GM21529 (cell line): Measurements from ENCODE around the gene DDIT4L.
"Not testable (repeated sequence)": the region's sequence is repeated elsewhere in the genome, so short reads cannot be mapped to it uniquely, and the experiment has no call there.

Experiments
- ATAC-seq: cut with Tn5 transposase; IDR thresholded peaks from one replicate; pipeline ENCODE4 v1.9.1; 2021; ENCODE audit not compliant: unreplicated experiment

DDIT4L gene

DNA sequence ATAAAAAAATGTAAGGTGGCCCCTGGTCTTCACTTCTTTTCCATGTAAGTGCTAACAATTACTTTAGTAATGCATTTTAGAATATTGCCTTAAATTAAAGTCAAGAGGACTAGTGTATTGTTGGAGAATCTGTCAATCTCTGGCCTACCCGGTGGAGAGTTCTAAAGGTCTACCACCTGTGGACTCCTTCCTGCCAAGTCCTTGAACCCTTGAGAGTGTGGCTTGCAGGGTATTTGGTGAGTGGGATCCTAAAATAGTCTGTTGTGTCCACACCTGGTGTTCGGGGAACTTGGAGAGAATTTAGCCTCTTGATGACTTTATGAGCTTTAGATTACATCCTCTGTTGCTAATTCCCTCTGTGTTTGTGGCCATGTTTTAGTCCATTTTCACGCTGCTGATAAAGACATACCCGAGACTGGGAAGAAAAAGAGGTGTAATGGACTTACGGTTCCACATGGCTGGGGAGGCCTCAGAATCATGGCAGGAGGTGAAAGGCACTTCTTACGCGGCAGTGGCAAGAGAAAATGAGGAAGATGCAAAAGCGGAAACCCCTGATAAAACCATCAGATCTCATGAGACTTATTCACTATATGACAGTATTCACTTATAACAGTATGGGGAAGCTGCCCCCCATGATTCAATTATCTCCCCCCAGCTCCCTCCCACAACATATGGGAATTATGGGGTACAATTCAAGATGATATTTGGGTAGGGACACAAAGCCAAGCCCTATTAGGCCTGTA, 23.8 kb downstream of the DDIT4L start:
- ATAC-seq: no peak

DNA sequence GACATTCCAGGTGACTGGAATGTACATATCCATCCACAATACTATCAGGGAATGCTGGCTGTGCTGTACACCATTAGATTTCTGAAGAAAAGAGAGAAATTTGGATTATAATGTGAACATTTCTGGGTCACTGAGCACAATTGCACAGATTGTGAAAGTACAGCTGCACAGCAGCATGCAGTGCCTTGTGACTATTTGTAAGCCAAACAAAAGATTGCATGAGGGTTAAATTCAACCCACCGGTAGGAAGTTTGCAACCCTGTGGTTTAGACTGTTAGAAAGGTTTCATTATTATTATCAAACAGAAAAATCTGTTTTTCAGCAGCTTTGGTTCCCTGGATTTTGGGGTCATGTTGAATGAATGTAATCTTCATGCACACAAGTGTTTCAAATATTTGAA, 24.5 kb downstream of the DDIT4L start:
- ATAC-seq: no peak

DNA sequence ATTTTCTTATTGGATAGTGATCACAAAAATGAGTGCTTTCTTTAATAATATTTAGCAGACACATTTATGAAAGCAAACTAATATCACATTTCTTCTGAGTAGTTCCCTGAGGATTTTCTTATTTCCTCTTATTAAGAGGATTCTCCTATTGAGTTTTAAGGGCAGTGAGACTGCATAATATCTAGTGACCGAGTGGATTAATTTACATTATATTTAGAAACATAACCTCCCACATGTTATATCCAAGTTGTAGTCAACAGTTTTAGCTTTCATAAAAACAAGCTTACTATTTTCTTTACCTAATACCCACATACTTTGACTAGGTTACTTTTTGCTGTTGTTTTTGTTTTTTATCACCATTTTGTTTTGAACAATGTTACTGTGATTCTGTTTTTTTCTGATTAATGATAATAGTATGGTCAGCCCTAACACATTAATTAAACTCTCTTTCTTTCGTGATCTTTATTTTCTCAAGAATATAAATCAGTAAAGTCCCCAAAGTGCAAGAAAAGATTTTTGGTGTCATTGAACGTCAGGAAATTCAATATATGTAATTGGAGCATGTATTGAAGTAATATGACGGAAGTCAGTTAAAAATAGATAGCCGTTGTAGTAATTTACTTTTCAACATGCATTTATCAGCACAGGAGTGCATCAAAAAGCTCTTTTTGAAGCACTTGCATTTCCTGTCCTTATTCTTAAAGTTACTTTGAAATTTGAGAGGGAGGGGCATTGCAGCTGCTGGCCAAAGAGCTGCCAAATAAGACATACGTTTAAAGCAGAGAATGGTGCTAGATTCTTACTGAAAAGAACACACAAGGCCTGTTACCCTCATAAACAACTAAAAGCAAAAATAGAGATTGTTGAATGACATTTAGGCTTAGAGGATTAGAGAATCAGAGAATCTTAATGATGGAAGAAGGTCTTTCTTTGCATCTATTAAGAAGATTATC, 25.2 kb downstream of the DDIT4L start:
- no peak for ATAC-seq

DNA sequence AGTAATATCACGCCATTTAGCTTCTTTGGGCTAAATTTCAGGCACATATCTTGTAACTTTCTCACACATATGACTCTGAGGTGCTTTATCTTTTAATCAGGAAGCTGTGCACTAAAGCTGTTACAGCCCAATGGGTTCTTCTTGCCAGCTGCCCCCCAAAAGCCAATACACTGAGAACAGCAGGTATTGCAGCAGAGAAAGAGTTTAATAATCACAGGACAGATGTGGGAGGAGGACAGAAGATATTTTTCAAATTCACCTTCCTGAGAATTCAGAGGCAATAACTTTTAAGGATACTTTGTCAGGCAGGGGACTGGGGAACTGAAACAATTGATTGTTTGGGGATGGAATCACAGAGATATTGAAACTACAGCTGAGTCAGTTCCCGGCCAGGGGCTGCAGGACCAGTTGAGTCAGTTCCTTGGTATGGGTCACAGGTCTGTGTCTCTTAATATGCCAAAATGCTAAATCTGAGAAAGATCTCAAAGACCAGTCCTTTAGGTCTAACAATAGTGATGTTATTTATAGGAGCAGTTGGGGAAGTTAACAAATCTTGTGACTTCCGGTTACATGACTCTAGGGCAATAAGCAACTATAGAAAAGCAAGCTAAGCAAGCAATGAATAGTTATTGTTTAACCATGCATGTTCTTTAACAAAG, 28.1 kb downstream of the DDIT4L start:
- ATAC-seq: peak; percentile 90

DNA sequence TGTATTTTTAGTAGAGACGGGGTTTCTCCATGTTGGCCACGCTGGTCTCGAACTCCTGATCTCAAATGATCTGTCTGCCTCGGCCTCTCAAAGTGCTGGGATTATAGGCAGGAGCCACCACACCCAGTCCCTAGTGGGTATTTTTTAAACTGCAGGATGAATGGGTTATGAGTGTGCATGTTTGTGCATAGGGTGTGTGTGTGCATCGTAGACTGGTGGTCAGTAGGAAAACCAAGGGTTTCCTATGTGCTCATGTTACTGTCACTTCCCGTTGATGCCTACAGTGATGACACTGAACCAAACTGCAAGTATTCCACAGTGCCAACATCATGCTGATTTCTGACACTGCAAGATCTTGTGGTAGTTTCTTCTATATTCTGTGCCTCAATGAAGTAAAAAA, 41.1 kb downstream of the DDIT4L start:
- no peak for ATAC-seq

DNA sequence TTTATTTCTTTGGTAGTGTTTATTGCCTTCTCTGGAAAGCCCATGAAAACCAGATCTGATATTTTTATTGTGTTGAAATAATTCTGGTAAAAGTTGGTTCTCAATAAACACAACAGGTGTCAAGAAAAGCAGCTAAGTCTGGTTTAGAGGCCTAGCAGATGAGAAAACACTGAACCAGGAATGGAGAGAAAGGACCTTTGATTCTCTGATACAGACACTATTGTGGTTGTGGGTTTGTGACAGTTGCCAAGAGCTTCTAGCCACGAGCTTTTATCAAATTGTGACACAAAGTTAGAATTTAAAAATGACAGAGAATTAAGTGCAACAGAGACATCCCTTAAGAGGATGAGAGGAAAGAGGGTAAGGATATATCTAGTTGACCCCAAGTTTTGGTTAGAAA, 42.6 kb downstream of the DDIT4L start:
- ATAC-seq: no peak

DNA sequence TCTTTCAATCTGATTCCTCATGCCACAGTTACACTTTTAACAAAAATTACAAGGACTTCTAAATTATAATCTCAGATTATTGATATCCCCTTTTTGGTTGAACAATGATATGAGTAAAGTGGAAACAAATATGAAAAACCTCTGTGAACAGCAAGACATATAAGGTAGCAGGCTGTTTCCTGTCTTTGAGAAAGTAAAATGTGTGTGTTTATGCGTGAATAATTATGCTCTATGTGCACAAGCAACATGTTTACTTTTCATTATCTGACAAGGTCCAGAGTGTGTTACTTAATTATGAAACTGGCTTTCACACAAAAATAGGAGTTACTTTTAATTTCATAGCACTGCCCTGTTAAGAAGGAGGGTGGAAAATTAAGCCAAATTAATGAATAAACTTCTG, 43.1 kb downstream of the DDIT4L start:
- ATAC-seq: no peak

DNA sequence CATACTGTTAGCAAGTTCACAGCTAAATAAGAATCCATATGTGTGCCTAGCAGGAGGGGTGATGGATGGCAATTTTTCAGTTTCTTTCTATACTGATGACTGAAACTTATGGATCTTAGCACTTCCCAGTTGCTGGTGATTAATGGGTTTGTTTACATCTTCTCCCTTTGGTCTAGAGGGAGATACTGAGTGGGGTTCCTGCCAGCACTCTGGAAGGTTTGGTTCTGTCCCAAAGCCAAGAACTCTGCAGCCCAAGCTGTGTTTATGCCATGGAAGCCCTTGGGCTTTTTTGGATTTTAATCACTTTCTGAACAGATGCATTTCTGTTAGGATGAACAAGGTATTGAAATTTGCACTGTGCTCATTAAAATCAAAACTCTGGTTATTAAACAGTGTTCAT, 43.5 kb downstream of the DDIT4L start:
- ATAC-seq: no peak

DNA sequence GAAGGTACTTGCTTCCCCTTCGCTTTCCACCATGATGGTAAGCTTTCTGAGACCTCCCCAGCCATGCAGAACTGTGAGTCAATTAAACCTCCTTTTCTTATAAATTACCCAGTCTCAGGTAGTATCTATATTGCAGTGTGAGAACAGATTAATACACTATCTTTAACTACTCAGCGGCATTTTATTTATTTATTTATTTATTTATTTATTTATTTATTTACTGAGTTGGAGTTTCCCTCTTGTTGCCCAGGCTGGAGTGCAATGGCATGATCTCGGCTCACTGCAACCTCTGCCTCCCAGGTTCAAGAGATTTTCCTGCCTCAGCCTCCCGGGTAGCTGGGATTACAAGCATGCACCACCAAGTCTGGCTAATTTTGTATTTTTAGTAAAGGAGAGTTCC, 52.9 kb downstream of the DDIT4L start:
- not testable (repeated sequence) for ATAC-seq
